K562 (cell line): ENCODE results near the gene GMDS. TPM values are rescaled to one million over a fixed set of nuclear protein-coding genes. Genes with fewer than 3 reads are reported as not detected.

ENCODE experiments used
- ATAC-seq: fragments of 200-7000 bp; cut with Tn5 transposase; 3 replicates; pipeline ENCODE4 v1.9.1; 2020; ENCODE audit warnings: moderate library complexity
- BruUV-seq: library from RNA; stranded (reverse); fragments of 400-500 nt; replicated peaks from 2 replicates; lab custom pipeline; 2021; lab: Mats Ljungman, UMichigan
- CTCF ChIA-PET: fragments of 300-600 bp; formaldehyde crosslinking; extraction: SDS; loops from one replicate; lab custom pipeline; 2021; ENCODE audit warnings: low intra/inter-chr PET ratio; lab: Yijun Ruan, JAX
- POLR2A ChIA-PET: fragments of 300-600, 350-650 bp; sonication (Branson Sonifier 250); formaldehyde crosslinking; extraction: SDS; loops from one replicate; lab custom pipeline; 2021; ENCODE audit warnings: antibody characterized with exemption, inconsistent platforms; lab: Yijun Ruan, JAX
- DNase-seq, 4 experiments: peaks; one replicate each; pipeline versions ENCODE4 v3.0.0 to v3.0.0-alpha.2; 2011 to 2018; ENCODE audit warnings: low spot score in 3 of 4, mixed read lengths in 3 of 4; ENCODE audit errors: extremely low read depth in 1 of 4
- FAIRE-seq: peaks from 2 replicates; lab custom pipeline; 2011; peaks lifted over from hg19 to GRCh38; lab: Jason Lieb, UNC
- H2AFZ ChIP-seq: 2 replicates; pipeline ENCODE4 v1.6.0; 2011; ENCODE audit warnings: low read depth, low read length, control low read depth, inconsistent platforms
- H3K27ac ChIP-seq: fragments of 200-600 bp; 3 replicates; pipeline ENCODE4 v1.8.0; 2011; ENCODE audit warnings: low read depth, mild to moderate bottlenecking, control low read depth, inconsistent platforms, low read length, moderate library complexity, mixed read lengths; ENCODE audit errors: extremely low read depth
- H3K27me3 ChIP-seq, 2 experiments: fragments of 300-600 bp in 1 of 2; 2 replicates in 1 of 2; 3 replicates in 1 of 2; pipeline versions ENCODE4 v1.6.0 to v1.8.0; 2011; ENCODE audit warnings: inconsistent platforms in 2 of 2, low read length in 2 of 2, mild to moderate bottlenecking in 1 of 2, mixed read lengths in 1 of 2, moderate library complexity in 1 of 2; ENCODE audit not compliant: control insufficient read depth in 2 of 2, insufficient read depth in 2 of 2
- H3K36me3 ChIP-seq: fragments of 300-600 bp; 3 replicates; pipeline ENCODE4 v1.8.0; 2011; ENCODE audit warnings: mild to moderate bottlenecking, low read length, inconsistent platforms; ENCODE audit not compliant: control insufficient read depth, insufficient read depth
- H3K4me1 ChIP-seq, 2 experiments: fragments of 200-600 bp in 1 of 2; replicated peaks in 1 of 2; 2 replicates in 1 of 2; 3 replicates in 1 of 2; pipeline versions ENCODE4 v1.5.1 to v1.8.0; 2011; ENCODE audit warnings: inconsistent platforms in 2 of 2, low read length in 2 of 2, mild to moderate bottlenecking in 1 of 2, mixed read lengths in 1 of 2, moderate library complexity in 1 of 2; ENCODE audit not compliant: control insufficient read depth in 2 of 2, insufficient read depth in 2 of 2
- H3K4me2 ChIP-seq: 2 replicates; pipeline ENCODE4 v1.6.1; 2011; ENCODE audit warnings: low read length, control low read depth, inconsistent platforms, mixed read lengths; ENCODE audit not compliant: insufficient read depth
- H3K4me3 ChIP-seq: fragments of 200-600 bp; sonication (generic), shearing (Covaris generic); 2 replicates; pipeline ENCODE4 v1.5.1; 2016; ENCODE audit warnings: control low read depth, inconsistent platforms
- H3K79me2 ChIP-seq: fragments of 200-600 bp; 3 replicates; pipeline ENCODE4 v1.8.0; 2011; ENCODE audit warnings: low read length, inconsistent platforms; ENCODE audit not compliant: control insufficient read depth, insufficient read depth
- H3K9ac ChIP-seq, 2 experiments: 2 replicates each; pipeline versions ENCODE4 v1.6.0 to v1.6.1; 2011; ENCODE audit warnings: low read depth in 2 of 2, low read length in 2 of 2, control low read depth in 1 of 2, inconsistent platforms in 1 of 2, mild to moderate bottlenecking in 1 of 2, mixed read lengths in 1 of 2; ENCODE audit not compliant: insufficient read depth in 1 of 2
- H3K9me1 ChIP-seq: one replicate; pipeline ENCODE4 v1.6.0; 2011; ENCODE audit warnings: inconsistent platforms, mild to moderate bottlenecking, low read length, moderate library complexity; ENCODE audit not compliant: control insufficient read depth, insufficient read depth
- H3K9me3 ChIP-seq: replicated peaks from 2 replicates; pipeline ENCODE4 v1.5.1; 2011; ENCODE audit warnings: low read depth, low read length, inconsistent platforms; ENCODE audit not compliant: control insufficient read depth, insufficient read depth
- H4K20me1 ChIP-seq: replicated peaks from 2 replicates; pipeline ENCODE4 v1.6.1; 2011; ENCODE audit warnings: low read length, inconsistent platforms, mixed read lengths; ENCODE audit not compliant: control insufficient read depth, insufficient read depth
- ATF1 ChIP-seq, 2 experiments: fragments of 450-650 bp in 1 of 2; IDR thresholded peaks; 2 replicates each; pipeline ENCODE4 v1.6.1; 2016; ENCODE audit warnings: missing compliant biosample characterization in 1 of 2, missing genetic modification characterization in 1 of 2
- GABPB1 ChIP-seq: sonication (generic); formaldehyde crosslinking; IDR thresholded peaks from 2 replicates; pipeline ENCODE4 v1.8.0; 2022; ENCODE audit warnings: mild to moderate bottlenecking, missing genetic modification reagents
- HDAC8 ChIP-seq: fragments of 450-650 bp; IDR thresholded peaks from 2 replicates; pipeline ENCODE4 v1.6.1; 2016; ENCODE audit warnings: mild to moderate bottlenecking, missing genetic modification characterization, moderate library complexity, missing compliant biosample characterization
- ZNF175 ChIP-seq: fragments of 200-800 bp; sonication (Bioruptor generic); IDR thresholded peaks from 2 replicates; pipeline ENCODE4 v1.6.1; 2016; ENCODE audit warnings: low read depth, mild to moderate bottlenecking, missing genetic modification characterization, missing compliant biosample characterization
- ZNF431 ChIP-seq: sonication (generic); formaldehyde crosslinking; IDR thresholded peaks from 2 replicates; pipeline ENCODE4 v1.8.0; 2022; ENCODE audit warnings: mild to moderate bottlenecking, missing genetic modification reagents
- WGBS: fragments of 100-300 bp; shearing (Covaris generic); methylation state at CpG from one replicate; pipeline ENCODE4 v1.1.6; 2016; ENCODE audit warnings: low coverage, mixed read lengths; ENCODE audit not compliant: insufficient coverage; ENCODE audit errors: missing lambda C conversion rate; 5-methylcytosine and 5-hydroxymethylcytosine counted together
- in situ Hi-C: fragments of 300-500 bp; cut with MboI; formaldehyde crosslinking; loops from 4 replicates; pipeline ENCODE4 v1.15.0; 2018; ENCODE audit warnings: inconsistent platforms, mixed read lengths
- intact Hi-C: fragments of 100-400 bp; cut with micrococcal nuclease; formaldehyde crosslinking; loops from 2 replicates; pipeline ENCODE4 v1.14.2; 2022
- polyA plus RNA-seq, 8 experiments: library from polyadenylated mRNA; depleted of rRNA in 4 of 8; stranded (reverse) in 5 of 8; unstranded in 3 of 8; fragments of >200 nt; fragmentation: Nextera tagmentation in 2 of 8; fragmentation: Illumina TruSeq in 1 of 8; extraction: Ambion mirVana in 2 of 8; extraction: Trizol in 1 of 8; gene quantifications; 2 replicates each; pipeline versions ENCODE4 v1.2.1 to v1.2.3, GENCODE V29; 2011 to 2014; ENCODE audit warnings: inconsistent platforms in 1 of 8, missing spikeins in 1 of 8
- total RNA-seq, 7 experiments: library from RNA; depleted of rRNA in 6 of 7; stranded (reverse); fragments of >200 nt in 6 of 7; fragmentation: Illumina TruSeq in 2 of 7; extraction: Trizol in 2 of 7; gene quantifications; 2 replicates each; pipeline versions ENCODE4 v1.2.1 to v1.2.3, GENCODE V29; 2011 to 2021; ENCODE audit warnings: low replicate concordance in 1 of 7
- TF ChIP-seq, protein P1 (sequence below): fragments of 250-450 bp; sonication (Bioruptor Pico); IDR thresholded peaks from 2 replicates; pipeline ENCODE4 v1.8.0; 2022; ENCODE audit warnings: moderate library complexity, mild to moderate bottlenecking, inconsistent platforms
- TF ChIP-seq, protein P2 (sequence below), 2 experiments: fragments of 450-650 bp; formaldehyde crosslinking in 1 of 2; IDR thresholded peaks; 2 replicates each; pipeline versions ENCODE4 v1.4.0 to v1.6.1; 2014 to 2020; ENCODE audit warnings: mild to moderate bottlenecking in 2 of 2, borderline replicate concordance in 1 of 2, low read depth in 1 of 2

The GMDS gene
- total and polyA plus RNA-seq, 9 of the 15 experiments (the other 6 are each of a cell fraction or from before 2014, with no cell fraction given) = 0.48 to 31.8 (median 13.4) TPM

DNA sequence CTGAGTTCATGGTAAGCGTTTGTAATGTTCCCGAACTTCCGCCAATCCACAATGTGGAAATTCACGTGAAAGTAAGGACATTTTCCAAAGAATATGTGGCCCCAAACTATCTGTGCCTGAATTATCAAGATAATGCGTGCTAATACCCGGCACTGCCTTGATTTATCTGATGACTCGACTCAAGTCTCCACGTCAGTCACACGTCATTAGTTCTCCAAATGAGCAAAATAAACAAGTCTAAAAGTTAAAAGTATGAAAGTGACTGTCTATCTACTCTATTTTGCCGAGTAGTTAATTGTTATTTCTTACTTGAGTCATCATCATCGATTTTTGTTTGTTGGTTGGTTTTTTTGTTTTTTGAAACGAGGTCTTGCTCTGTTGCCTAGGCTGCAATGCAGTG lies 657.4 kb downstream of the GMDS start:
- Histone ChIP-seq H3K4me2 (no peak overlapping the region), H3K36me3 (no peaks in the 10 kb centered on the region), H3K9me1 (no peaks in the 10 kb centered on the region), H3K4me1 (no peaks in the 10 kb centered on the region), H2AFZ (no peak overlapping the region), H3K9me3 (no peaks in the 10 kb centered on the region), H4K20me1 (no peaks in the 10 kb centered on the region), H3K9ac (no peak overlapping the region), H3K27ac (no peak overlapping the region), H3K4me3 (no peak overlapping the region), H3K79me2 (no peaks in the 10 kb centered on the region), H3K27me3 (peaks cover 34 to 62% of the 10 kb centered on the region in 2 experiments)
- ATAC-seq (no peak), DNase-seq (no peak), FAIRE-seq (no peak)
- in situ Hi-C loops = no loop called here
- TF ChIP-seq, protein P1, sequence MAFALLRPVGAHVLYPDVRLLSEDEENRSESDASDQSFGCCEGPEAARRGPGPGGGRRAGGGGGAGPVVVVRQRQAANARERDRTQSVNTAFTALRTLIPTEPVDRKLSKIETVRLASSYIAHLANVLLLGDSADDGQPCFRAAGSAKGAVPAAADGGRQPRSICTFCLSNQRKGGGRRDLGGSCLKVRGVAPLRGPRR (CRISPR knock-in tag) = no peak
- TF ChIP-seq GABPB1 (CRISPR knock-in tag) = no peak
- no peak for TF ChIP-seq ATF1 (CRISPR knock-in tag; IDR thresholded peaks at IDR 0.05)
- TF ChIP-seq ATF1 (tag; IDR thresholded peaks at IDR 0.05) = 0 out of 2 replicates have a peak, but pooled peaks have one; percentile 9
- TF ChIP-seq ZNF431 (CRISPR knock-in tag) = no peak
- intact Hi-C loops = no loop called here
- WGBS = under 1% methylated on average over 12 of the region's 12 CpGs
- ChIA-PET CTCF (no interaction called here), POLR2A (no interaction called here)
- no TSS peak for BruUV-seq

DNA sequence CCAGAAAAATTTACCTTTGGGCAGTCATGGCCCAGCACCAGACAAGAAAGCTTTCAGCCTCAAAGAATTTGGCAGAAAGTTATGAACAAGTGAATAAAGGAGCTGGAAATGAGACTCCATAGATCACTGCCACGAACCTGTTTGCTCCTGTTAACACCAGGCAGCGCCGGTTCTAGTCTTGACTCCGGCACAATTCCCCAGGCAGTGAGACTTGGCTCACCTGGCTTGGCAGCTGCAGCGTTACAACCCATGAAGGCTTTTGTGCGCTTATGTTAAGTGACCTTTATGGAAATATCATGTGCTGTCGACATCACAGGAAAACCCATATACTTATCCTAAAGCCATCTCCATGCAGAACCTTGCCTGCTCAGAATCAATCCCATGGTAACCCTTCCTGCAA lies 657.9 kb downstream of the GMDS start:
- ChIA-PET POLR2A (no interaction called here), CTCF (no interaction called here)
- no TSS peak for BruUV-seq
- no peak overlapping the region for H3K9ac ChIP-seq
- no peak overlapping the region for H3K27ac ChIP-seq
- H3K4me3 ChIP-seq = no peak overlapping the region
- H4K20me1 ChIP-seq = no peaks in the 10 kb centered on the region
- no peaks in the 10 kb centered on the region for H3K9me3 ChIP-seq
- ATAC-seq (no peak), DNase-seq (no peak), FAIRE-seq (no peak)
- intact Hi-C loops = no loop called here
- in situ Hi-C loops = no loop called here
- H3K79me2 ChIP-seq = no peaks in the 10 kb centered on the region
- no peak overlapping the region for H2AFZ ChIP-seq
- peaks cover 32 to 59% of the 10 kb centered on the region in 2 experiments for H3K27me3 ChIP-seq
- no peaks in the 10 kb centered on the region for H3K9me1 ChIP-seq
- no peaks in the 10 kb centered on the region for H3K4me1 ChIP-seq
- 0% methylated on average over 7 of the region's 7 CpGs for WGBS
- no peak overlapping the region for H3K4me2 ChIP-seq
- H3K36me3 ChIP-seq = no peaks in the 10 kb centered on the region
- TF ChIP-seq HDAC8 (tag) = no peak
- TF ChIP-seq, protein P2, sequence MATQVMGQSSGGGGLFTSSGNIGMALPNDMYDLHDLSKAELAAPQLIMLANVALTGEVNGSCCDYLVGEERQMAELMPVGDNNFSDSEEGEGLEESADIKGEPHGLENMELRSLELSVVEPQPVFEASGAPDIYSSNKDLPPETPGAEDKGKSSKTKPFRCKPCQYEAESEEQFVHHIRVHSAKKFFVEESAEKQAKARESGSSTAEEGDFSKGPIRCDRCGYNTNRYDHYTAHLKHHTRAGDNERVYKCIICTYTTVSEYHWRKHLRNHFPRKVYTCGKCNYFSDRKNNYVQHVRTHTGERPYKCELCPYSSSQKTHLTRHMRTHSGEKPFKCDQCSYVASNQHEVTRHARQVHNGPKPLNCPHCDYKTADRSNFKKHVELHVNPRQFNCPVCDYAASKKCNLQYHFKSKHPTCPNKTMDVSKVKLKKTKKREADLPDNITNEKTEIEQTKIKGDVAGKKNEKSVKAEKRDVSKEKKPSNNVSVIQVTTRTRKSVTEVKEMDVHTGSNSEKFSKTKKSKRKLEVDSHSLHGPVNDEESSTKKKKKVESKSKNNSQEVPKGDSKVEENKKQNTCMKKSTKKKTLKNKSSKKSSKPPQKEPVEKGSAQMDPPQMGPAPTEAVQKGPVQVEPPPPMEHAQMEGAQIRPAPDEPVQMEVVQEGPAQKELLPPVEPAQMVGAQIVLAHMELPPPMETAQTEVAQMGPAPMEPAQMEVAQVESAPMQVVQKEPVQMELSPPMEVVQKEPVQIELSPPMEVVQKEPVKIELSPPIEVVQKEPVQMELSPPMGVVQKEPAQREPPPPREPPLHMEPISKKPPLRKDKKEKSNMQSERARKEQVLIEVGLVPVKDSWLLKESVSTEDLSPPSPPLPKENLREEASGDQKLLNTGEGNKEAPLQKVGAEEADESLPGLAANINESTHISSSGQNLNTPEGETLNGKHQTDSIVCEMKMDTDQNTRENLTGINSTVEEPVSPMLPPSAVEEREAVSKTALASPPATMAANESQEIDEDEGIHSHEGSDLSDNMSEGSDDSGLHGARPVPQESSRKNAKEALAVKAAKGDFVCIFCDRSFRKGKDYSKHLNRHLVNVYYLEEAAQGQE (IDR thresholded peaks at IDR 0.05; ENCODE audit: borderline replicate concordance) = peak; percentile 13; the same call in 1 of the 2 replicates
- TF ChIP-seq, protein P2 (CRISPR knock-in tag; IDR thresholded peaks at IDR 0.05; ENCODE audit: low read depth) = no peak
- no peak for TF ChIP-seq ZNF175 (CRISPR knock-in tag)
